IPS DF 6.9 (cell line): ENCODE data around the gene OTUD7B.
"Not testable (repeated sequence)": the region's sequence is repeated elsewhere in the genome, so short reads cannot be mapped to it uniquely, and the experiment has no call there.

Source experiments
- DNase-seq: peaks from one replicate; pipeline ENCODE4 v3.0.0-alpha.2; 2013; ENCODE audit warnings: low read depth, low spot score
- H3K27ac ChIP-seq: one replicate; pipeline ENCODE4 v1.5.1; 2013; ENCODE audit warnings: low read length, control low read depth
- H3K27me3 ChIP-seq: 2 replicates; pipeline ENCODE4 v1.6.1; 2013; ENCODE audit warnings: mild to moderate bottlenecking, low read length; ENCODE audit not compliant: control insufficient read depth, insufficient read depth
- H3K36me3 ChIP-seq: 2 replicates; pipeline ENCODE4 v1.6.1; 2013; ENCODE audit warnings: low read length; ENCODE audit not compliant: control insufficient read depth, insufficient read depth
- H3K4me1 ChIP-seq: 2 replicates; pipeline ENCODE4 v1.6.1; 2013; ENCODE audit warnings: low read length; ENCODE audit not compliant: control insufficient read depth, insufficient read depth
- H3K4me3 ChIP-seq: 2 replicates; pipeline ENCODE4 v1.5.1; 2013; ENCODE audit warnings: mild to moderate bottlenecking, low read length
- H3K9me3 ChIP-seq: 2 replicates; pipeline ENCODE4 v1.6.1; 2013; ENCODE audit warnings: low read length, inconsistent platforms; ENCODE audit not compliant: control insufficient read depth, insufficient read depth
- WGBS: extraction: QIAGEN DNeasy Blood & Tissue Kit; methylation state at CpG from one replicate; pipeline ENCODE4 v1.1.7; 2013; ENCODE audit warnings: mixed read lengths, missing lambda C conversion rate; ENCODE audit not compliant: insufficient read length, insufficient coverage; 5-methylcytosine and 5-hydroxymethylcytosine counted together

OTUD7B gene

DNA sequence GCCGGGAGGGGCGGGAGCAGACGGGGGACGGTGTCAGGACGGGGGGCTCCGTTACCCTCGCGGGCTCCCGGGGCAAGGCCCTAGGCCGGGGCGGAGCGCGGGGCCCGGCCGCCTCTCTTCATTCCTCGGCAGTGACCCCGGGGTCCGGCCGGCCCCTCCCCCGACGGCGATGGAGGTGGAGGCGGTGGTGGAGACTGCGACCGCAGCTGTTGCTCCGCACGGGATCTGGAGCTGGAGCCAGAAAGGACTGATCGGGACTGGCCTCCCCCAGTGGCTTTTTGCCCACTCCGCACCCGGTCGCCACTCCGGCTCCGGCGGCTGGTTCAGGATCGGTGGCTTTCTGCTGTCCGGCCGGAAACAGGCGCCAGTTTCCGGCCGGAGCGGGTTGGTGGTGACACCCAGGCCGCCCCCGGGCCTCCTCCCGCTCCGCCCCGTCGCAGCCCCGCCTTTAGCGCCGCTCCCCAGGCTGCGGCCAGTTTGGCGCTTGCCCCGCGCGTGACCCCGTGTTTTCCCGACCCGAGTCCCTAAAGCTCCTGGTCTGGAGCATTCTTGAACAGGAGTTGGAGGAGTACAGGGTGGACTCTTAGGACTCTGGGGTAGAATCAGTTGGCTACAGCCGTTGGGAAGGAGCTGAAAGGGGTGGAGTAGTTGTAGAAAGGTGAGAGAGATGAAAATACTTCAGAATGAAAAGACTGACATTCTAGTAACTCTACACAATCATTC, at the start of gene OTUD7B:
Gene OTUD7B, minus strand, starts transcription at position 334 of the 723 bp plus-strand sequence. CDS start 33,216 bp downstream, outside the sequence.
- H3K4me3 ChIP-seq = peak within 1 kb of the TSS; percentile 99
- no peaks in the 10 kb centered on the region for H3K4me1 ChIP-seq
- H3K36me3 ChIP-seq = no peaks in the 10 kb centered on the region
- no peak within 1 kb of the TSS for H3K27ac ChIP-seq
- H3K27me3 ChIP-seq = no peaks in the 10 kb centered on the region
- H3K9me3 ChIP-seq = no peaks in the 10 kb centered on the region
- WGBS = no CpG with 5 or more reads among the region's 59 CpGs
- DNase-seq = no peak

DNA sequence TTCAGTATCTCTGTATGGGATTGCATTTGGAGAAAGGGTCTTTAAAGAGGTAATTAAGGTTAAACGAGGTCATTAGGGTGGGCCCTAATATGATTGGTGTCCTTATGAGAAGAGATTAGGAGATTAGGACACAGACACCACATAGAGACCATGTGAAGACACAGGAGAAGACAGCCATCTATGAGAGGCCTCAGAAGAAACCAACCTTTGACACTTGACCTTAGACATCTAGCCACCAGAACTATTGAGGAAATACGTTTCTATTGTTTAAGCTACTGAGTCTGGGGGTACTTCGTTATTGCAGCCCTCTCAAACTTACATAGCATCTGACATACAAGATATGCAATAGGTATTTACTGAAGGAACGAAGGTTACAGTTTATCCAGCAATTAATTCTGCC, 49.7 kb upstream of the OTUD7B start:
- Histone ChIP-seq H3K9me3 (no peaks in the 10 kb centered on the region), H3K27ac (no peak overlapping the region)

DNA sequence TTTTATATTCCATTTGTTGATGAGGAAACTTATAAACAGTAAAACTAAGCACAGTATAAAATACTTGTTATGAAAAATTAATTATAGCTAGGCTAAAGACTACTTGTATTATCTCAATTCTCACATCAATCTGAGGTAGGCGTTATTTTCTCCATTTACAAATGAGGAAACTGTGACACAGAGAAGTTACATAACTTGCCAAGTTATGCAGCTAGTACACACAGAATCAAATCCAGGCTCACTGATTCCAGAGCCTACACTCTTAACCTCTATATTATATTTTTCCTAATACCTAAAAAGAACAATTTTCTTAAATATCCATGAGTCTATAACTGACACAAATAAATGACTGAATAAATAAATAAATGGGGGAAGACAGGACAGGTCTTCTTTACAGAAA, 45.9 kb upstream of the OTUD7B start:
- no peaks in the 10 kb centered on the region for H3K27me3 ChIP-seq
- H3K27ac ChIP-seq = no peak overlapping the region
- no peaks in the 10 kb centered on the region for H3K36me3 ChIP-seq
- no peak for DNase-seq
- no peak overlapping the region for H3K4me3 ChIP-seq
- H3K9me3 ChIP-seq = no peaks in the 10 kb centered on the region
- no CpG with 5 or more reads among the region's 1 CpG for WGBS
- H3K4me1 ChIP-seq = no peaks in the 10 kb centered on the region

More for the DNA sequence above, 49.7 kb upstream of the OTUD7B start:
- no peak for DNase-seq
- H3K27me3 ChIP-seq = no peaks in the 10 kb centered on the region
- H3K4me3 ChIP-seq = no peak overlapping the region
- no CpG with 5 or more reads among the region's 4 CpGs for WGBS
- H3K36me3 ChIP-seq = no peaks in the 10 kb centered on the region
- no peaks in the 10 kb centered on the region for H3K4me1 ChIP-seq

DNA sequence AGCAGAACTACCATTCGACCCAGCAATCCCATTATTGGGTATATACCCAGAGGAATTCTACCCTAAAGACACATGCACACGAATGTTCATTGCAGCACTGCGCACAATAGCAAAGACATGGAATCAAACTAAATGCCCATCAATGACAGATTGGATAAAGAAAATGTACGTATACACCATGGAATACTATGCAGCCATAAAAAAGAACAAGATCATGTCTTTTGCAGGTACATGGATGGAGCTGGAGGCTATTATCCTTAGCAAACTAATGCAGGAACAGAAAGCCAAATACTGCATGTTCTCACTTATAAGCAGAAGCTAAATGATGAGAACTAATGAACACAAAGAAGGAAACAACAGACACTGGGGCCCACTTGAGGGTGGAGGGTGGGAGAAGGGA, 45.0 kb upstream of the OTUD7B start:
- H3K4me3 ChIP-seq, H3K9me3 ChIP-seq, H3K27ac ChIP-seq, H3K27me3 ChIP-seq, DNase-seq, H3K4me1 ChIP-seq, H3K36me3 ChIP-seq: not testable (repeated sequence)
- no CpG with 5 or more reads among the region's 4 CpGs for WGBS

DNA sequence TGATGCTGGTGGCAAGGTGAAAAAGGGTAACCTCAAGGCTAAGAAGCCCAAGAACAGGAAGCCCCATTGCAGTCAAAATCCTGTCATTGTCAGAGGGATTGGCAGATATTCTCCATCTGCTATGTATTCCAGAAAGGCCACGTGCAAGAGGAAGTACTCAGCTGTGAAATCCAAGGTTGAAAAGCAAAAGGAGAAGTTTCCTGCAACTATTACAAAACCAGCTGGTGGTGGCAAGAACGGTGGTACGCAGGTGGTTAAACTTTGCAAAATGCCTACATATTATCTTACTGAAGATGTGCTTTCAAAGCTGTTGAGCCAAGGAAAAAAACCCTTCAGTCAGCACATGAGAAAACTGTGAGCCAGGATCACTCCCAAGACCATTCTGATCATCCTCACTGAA, 43.4 kb upstream of the OTUD7B start:
- no peaks in the 10 kb centered on the region for H3K4me1 ChIP-seq
- WGBS = no CpG with 5 or more reads among the region's 3 CpGs
- H3K36me3 ChIP-seq = no peaks in the 10 kb centered on the region
- no peaks in the 10 kb centered on the region for H3K9me3 ChIP-seq
- DNase-seq = no peak
- H3K27ac ChIP-seq = no peak overlapping the region
- H3K4me3 ChIP-seq = no peak overlapping the region
- H3K27me3 ChIP-seq = no peaks in the 10 kb centered on the region

DNA sequence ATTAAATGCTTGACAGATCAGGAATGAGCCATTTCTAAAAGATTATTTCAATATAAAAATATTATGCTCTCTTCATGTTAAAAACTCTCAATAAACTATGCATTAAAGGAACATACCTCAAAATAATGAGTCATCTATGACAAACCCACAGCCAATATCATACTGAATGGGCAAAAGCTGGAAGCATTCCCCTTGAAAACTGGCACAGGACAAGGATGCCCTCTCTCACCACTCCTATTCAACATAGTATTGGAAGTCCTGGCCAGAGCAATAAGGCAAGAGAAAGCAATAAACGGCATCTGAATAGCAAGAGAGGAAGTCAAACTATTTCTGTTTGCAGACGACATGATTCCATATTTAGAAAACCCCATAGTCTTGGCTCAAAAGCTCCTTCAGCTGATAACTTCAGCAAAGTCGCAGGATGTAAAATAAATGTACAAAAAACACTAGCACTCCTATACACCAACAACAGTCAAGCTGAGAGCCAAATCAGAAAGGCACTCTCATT, 41.4 kb upstream of the OTUD7B start:
- not testable (repeated sequence) for H3K27ac ChIP-seq, H3K9me3 ChIP-seq, H3K36me3 ChIP-seq, DNase-seq, H3K4me3 ChIP-seq, H3K4me1 ChIP-seq, H3K27me3 ChIP-seq
- WGBS = no CpG with 5 or more reads among the region's 3 CpGs

DNA sequence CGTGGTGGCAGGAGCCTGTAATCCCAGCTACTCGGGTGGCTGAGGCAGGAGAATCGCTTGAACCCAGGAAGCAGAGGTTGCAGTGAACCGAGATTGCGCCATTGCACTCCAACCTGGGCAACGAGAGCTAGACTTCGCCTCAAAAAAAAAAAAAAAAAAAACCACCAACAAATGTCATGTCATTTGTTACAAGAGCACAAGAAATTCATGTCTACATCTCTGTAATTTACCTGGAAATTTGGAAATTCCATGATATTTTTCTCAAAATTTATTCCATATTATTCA, 40.5 kb upstream of the OTUD7B start:
- no CpG with 5 or more reads among the region's 7 CpGs for WGBS
- H3K27me3 ChIP-seq = no peaks in the 10 kb centered on the region
- no peak for DNase-seq

DNA sequence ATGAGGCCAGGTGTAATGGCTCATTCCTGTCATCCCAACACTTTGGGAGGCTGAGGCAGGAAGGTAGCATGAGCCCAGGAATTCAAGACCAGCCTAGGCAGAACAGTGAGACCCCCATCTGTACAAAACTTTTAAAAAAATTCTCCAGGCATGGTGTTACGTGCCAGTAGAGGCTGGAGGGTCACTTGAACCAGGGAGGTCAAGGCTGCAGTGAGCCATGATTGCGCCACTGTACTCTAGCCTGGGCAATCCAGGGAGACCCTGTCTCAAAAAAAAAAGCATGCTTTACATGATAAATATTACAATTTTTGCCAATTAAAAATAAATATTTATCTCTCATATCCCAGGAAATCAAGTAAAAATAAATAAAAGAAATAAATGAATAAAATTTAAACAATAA, 39.4 kb upstream of the OTUD7B start:
- Histone ChIP-seq H3K9me3 (no peaks in the 10 kb centered on the region), H3K4me1 (no peaks in the 10 kb centered on the region), H3K4me3 (no peak overlapping the region), H3K27me3 (no peaks in the 10 kb centered on the region), H3K36me3 (no peaks in the 10 kb centered on the region), H3K27ac (no peak overlapping the region)
- no CpG with 5 or more reads among the region's 2 CpGs for WGBS
- no peak for DNase-seq

More for the DNA sequence above, 40.5 kb upstream of the OTUD7B start:
- Histone ChIP-seq H3K36me3 (no peaks in the 10 kb centered on the region), H3K9me3 (no peaks in the 10 kb centered on the region), H3K4me3 (no peak overlapping the region), H3K27ac (no peak overlapping the region), H3K4me1 (no peaks in the 10 kb centered on the region)

DNA sequence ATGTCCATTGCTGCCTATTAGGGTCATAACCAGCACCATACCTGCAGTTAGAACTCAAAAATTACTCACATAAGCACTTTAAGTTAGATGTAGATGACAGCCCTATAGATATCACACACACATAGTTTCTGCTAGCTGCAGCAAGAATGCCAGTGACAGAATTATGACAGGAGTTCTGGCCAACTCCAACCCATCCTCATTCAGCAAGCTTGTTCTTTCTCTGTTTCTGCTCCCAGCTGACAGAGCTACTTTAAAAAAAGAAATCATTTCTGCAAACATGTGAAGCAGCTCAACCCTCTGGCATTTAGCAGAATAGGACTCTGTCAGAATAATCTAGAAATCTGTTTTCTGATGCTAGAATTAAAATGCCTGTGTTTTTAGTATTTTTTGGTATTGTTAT, 23.8 kb upstream of the OTUD7B start:
- no peak for DNase-seq
- H3K36me3 ChIP-seq = no peaks in the 10 kb centered on the region

DNA sequence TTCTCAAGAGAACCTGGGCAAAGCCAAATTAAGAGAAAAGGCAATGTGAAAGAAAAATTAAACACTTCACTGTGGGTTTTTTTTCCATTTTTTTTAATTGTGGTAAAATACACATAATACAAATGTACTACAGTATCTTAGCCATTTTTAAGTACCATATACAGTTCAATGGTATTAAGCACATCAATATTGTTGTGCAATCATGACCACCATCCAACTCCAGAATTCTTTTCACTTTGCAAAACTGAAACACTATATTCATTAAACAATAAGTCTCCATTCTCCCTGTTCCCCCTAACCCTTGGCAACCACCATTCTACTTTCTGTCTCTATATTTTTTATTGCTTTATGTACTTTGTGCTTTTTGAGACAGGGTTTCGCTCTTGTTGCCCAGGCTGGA, 17.8 kb upstream of the OTUD7B start:
- WGBS = no CpG with 5 or more reads among the region's 1 CpG
- H3K27ac ChIP-seq = no peak overlapping the region
- no peak overlapping the region for H3K4me3 ChIP-seq
- no peaks in the 10 kb centered on the region for H3K36me3 ChIP-seq
- no peaks in the 10 kb centered on the region for H3K27me3 ChIP-seq
- H3K4me1 ChIP-seq = no peaks in the 10 kb centered on the region
- no peak for DNase-seq
- no peaks in the 10 kb centered on the region for H3K9me3 ChIP-seq

More for the DNA sequence above, 23.8 kb upstream of the OTUD7B start:
- Histone ChIP-seq H3K4me1 (no peaks in the 10 kb centered on the region), H3K9me3 (no peaks in the 10 kb centered on the region), H3K4me3 (no peak overlapping the region), H3K27me3 (no peaks in the 10 kb centered on the region), H3K27ac (no peak overlapping the region)

DNA sequence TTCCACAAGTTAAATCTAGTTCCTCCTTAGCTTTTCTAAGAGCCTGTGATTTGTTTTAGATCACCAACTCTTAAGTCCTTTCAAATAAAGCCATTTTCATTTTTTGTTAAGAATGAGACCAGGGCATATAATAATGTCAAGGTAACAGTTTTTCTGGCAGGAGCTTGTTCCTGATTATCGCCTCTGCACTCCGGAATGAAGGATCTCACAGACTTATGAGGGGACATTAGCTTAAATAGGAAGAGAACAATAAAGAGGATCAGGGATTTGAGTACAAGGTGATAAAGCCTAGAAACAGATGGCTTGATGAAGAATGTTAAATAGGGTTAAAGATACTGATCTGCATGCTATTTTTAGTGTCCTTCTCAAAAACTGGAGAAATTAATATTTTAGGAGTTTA, 13.6 kb upstream of the OTUD7B start:
- no peak overlapping the region for H3K4me3 ChIP-seq
- no peaks in the 10 kb centered on the region for H3K9me3 ChIP-seq

More for the DNA sequence above, 13.6 kb upstream of the OTUD7B start:
- no peak overlapping the region for H3K27ac ChIP-seq
- WGBS = no CpG with 5 or more reads among the region's 2 CpGs
- no peaks in the 10 kb centered on the region for H3K4me1 ChIP-seq
- no peak for DNase-seq
- H3K36me3 ChIP-seq = no peaks in the 10 kb centered on the region
- no peaks in the 10 kb centered on the region for H3K27me3 ChIP-seq
